ENCODE data around the gene ARL2BP. TPM values are rescaled to one million over a fixed set of nuclear protein-coding genes. Genes with fewer than 3 reads are reported as not detected.

Gene ARL2BP
- polyA plus RNA-seq, 1 donor (not counting 4 experiments of a cell fraction or from before 2014, with no cell fraction given) = 98.0 TPM

DNA sequence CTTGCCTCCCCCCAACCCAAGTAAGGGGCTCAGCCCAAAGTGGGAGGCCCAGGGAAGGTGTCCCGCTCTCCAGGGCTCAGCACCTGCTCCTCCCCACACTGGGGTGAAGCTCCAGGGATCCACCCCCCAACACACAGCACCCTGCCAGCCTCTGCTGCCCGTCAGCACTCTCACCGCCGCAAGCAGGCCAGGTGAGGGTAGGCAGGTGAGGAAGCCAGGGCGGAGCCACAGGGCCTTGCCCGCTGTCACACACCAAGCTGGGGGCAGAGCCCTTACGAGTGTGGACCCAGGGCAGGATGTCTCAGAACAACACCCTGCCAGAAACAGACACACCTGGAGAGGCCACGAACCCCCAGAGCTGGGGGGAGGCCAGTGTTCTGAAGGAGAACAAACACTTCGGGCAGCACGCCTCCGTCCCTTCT is 19.9 kb downstream of the ARL2BP start:
- Histone ChIP-seq H3K9me3 (ENCODE audit: control insufficient read depth, low read depth, low read length) (no peaks in the 10 kb centered on the region), H3K4me1 (ENCODE audit: control insufficient read depth, extremely low read depth, insufficient read depth, low read length) (peaks cover 65% of the 10 kb centered on the region), H3K79me2 (ENCODE audit: control insufficient read depth, insufficient read depth, low read length) (no peaks in the 10 kb centered on the region), H2AFZ (ENCODE audit: control insufficient read depth, low read length) (peak overlapping the region; percentile 70), H4K20me1 (ENCODE audit: control insufficient read depth, extremely low read depth, insufficient read depth, low read length) (no peaks in the 10 kb centered on the region), H3K4me2 (ENCODE audit: control insufficient read depth, extremely low read depth, insufficient read depth, low read depth, low read length) (peak overlapping the region; percentile 49), H3K27ac (ENCODE audit: control insufficient read depth, insufficient read depth, low read length) (peak overlapping the region; percentile 79), H3K36me3 (ENCODE audit: control insufficient read depth in 2 of 2, extremely low read depth in 1 of 2, insufficient read depth in 2 of 2, low read length in 2 of 2) (no peaks in the 10 kb centered on the region), H3K27me3 (ENCODE audit: control insufficient read depth, extremely low read depth, insufficient read depth, low read length) (no peaks in the 10 kb centered on the region), H3K4me3 (ENCODE audit: control insufficient read depth in 2 of 3, extremely low read depth in 1 of 3, insufficient read depth in 2 of 3, low read depth in 1 of 3, low read length in 3 of 3) (no peak overlapping the region), H3K9me1 (ENCODE audit: control insufficient read depth, extremely low read depth, insufficient read depth, low read length) (peaks cover 2% of the 10 kb centered on the region), H3K9ac (ENCODE audit: control insufficient read depth, extremely low read depth, insufficient read depth, low read length) (peak overlapping the region; percentile 52)
- no peak for FAIRE-seq
- TF ChIP-seq, protein P1, sequence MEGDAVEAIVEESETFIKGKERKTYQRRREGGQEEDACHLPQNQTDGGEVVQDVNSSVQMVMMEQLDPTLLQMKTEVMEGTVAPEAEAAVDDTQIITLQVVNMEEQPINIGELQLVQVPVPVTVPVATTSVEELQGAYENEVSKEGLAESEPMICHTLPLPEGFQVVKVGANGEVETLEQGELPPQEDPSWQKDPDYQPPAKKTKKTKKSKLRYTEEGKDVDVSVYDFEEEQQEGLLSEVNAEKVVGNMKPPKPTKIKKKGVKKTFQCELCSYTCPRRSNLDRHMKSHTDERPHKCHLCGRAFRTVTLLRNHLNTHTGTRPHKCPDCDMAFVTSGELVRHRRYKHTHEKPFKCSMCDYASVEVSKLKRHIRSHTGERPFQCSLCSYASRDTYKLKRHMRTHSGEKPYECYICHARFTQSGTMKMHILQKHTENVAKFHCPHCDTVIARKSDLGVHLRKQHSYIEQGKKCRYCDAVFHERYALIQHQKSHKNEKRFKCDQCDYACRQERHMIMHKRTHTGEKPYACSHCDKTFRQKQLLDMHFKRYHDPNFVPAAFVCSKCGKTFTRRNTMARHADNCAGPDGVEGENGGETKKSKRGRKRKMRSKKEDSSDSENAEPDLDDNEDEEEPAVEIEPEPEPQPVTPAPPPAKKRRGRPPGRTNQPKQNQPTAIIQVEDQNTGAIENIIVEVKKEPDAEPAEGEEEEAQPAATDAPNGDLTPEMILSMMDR (optimal IDR thresholded peaks at IDR 0.05 in 1 of 3, IDR thresholded peaks at IDR 0.05 in 1 of 3, conservative IDR thresholded peaks at IDR 0.05 in 1 of 3; ENCODE audit: extremely low read depth in 1 of 3, insufficient read depth in 2 of 3, low read length in 3 of 3) = no peak
- no peak for TF ChIP-seq EZH2 (IDR thresholded peaks at IDR 0.05; ENCODE audit: low read length)
- dilution Hi-C loops (cut with MboI; ENCODE audit: extremely low pct_ligation_motif_present, low sequenced_read_pairs) = no loop called here
- no peak for DNase-seq (ENCODE audit: low read depth, low spot score)

GRCh38 chr16:57265850-57266530 is 20.9 kb downstream of the ARL2BP start:
- peak overlapping the region; percentile 83 for H3K4me2 ChIP-seq (ENCODE audit: control insufficient read depth, extremely low read depth, insufficient read depth, low read depth, low read length)
- no peaks in the 10 kb centered on the region for H3K36me3 ChIP-seq (ENCODE audit: control insufficient read depth in 2 of 2, extremely low read depth in 1 of 2, insufficient read depth in 2 of 2, low read length in 2 of 2)
- no peaks in the 10 kb centered on the region for H3K79me2 ChIP-seq (ENCODE audit: control insufficient read depth, insufficient read depth, low read length)
- H3K9me1 ChIP-seq (ENCODE audit: control insufficient read depth, extremely low read depth, insufficient read depth, low read length) = peaks cover 2% of the 10 kb centered on the region
- TF ChIP-seq, protein P1 (optimal IDR thresholded peaks at IDR 0.05 in 1 of 3, IDR thresholded peaks at IDR 0.05 in 1 of 3, conservative IDR thresholded peaks at IDR 0.05 in 1 of 3; ENCODE audit: extremely low read depth in 1 of 3, insufficient read depth in 2 of 3, low read length in 3 of 3) = no peak
- TF ChIP-seq EZH2 (IDR thresholded peaks at IDR 0.05; ENCODE audit: low read length) = no peak
- FAIRE-seq = peak; percentile 84
- H3K4me1 ChIP-seq (ENCODE audit: control insufficient read depth, extremely low read depth, insufficient read depth, low read length) = peaks cover 55% of the 10 kb centered on the region
- no peak for DNase-seq (ENCODE audit: low read depth, low spot score)
- peak overlapping the region; percentile 42 for H2AFZ ChIP-seq (ENCODE audit: control insufficient read depth, low read length)
- H4K20me1 ChIP-seq (ENCODE audit: control insufficient read depth, extremely low read depth, insufficient read depth, low read length) = no peaks in the 10 kb centered on the region
- peak overlapping the region; percentile 65 for H3K9ac ChIP-seq (ENCODE audit: control insufficient read depth, extremely low read depth, insufficient read depth, low read length)
- no peaks in the 10 kb centered on the region for H3K9me3 ChIP-seq (ENCODE audit: control insufficient read depth, low read depth, low read length)
- no peaks in the 10 kb centered on the region for H3K27me3 ChIP-seq (ENCODE audit: control insufficient read depth, extremely low read depth, insufficient read depth, low read length)
- dilution Hi-C loops (cut with MboI; ENCODE audit: extremely low pct_ligation_motif_present, low sequenced_read_pairs) = no loop called here
- peak overlapping the region; percentile 79 for H3K27ac ChIP-seq (ENCODE audit: control insufficient read depth, insufficient read depth, low read length)
- H3K4me3 ChIP-seq (ENCODE audit: control insufficient read depth in 2 of 3, extremely low read depth in 1 of 3, insufficient read depth in 2 of 3, low read depth in 1 of 3, low read length in 3 of 3) = peak overlapping the region; percentile 9 to 41 (median 32)

Data from keratinocyte (primary cell).